8988T (cell line): Measurements from ENCODE around the gene PCDHA12.
"Not testable (repeated sequence)": the region's sequence is repeated elsewhere in the genome, so short reads cannot be mapped to it uniquely, and the experiment has no call there.

Experiments used
- DNase-seq: peaks from one replicate; pipeline ENCODE4 v3.0.0; 2011

PCDHA12 gene

DNA sequence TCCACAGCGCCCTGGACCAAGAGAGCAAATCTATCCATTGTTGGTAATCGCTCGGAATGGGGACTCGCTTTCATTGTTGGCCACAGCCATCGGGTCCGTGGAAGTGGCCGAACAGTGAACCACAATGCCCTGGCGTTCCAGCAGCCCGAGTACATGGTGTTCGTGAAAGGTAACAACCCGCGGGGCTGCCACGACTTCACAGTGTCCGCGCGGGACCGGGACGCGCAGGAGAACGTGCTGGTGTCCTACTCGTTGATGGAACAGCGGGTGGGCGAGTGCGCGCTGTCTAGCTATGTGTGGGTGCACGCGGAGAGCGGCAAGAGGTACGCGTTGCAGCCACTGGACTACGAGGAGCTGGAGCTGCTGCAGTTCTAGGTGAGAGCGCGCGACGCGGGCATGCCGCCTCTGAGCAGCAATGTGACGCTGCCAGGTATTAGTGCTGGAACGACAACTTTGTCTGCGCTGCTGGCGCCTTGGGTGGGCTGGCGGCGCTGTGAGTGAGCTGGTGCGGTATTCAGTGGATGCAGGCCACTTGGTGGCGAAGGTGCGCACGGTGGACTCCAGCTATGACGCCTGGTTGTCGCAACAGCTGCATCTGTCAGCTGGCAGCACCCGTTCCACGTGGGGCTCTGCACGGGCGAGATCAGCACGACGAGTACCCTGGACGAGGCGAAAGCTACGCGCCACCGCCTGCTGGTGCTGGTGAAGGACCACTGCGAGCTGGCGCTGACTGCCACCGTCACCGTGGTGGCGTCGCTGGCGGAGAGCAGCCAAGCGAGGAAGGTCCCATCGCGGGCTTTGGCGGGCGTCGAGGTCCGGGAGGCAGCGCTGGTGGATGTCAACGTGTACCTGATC, 12.4 kb upstream of the PCDHA12 start:
- no peak for DNase-seq

DNA sequence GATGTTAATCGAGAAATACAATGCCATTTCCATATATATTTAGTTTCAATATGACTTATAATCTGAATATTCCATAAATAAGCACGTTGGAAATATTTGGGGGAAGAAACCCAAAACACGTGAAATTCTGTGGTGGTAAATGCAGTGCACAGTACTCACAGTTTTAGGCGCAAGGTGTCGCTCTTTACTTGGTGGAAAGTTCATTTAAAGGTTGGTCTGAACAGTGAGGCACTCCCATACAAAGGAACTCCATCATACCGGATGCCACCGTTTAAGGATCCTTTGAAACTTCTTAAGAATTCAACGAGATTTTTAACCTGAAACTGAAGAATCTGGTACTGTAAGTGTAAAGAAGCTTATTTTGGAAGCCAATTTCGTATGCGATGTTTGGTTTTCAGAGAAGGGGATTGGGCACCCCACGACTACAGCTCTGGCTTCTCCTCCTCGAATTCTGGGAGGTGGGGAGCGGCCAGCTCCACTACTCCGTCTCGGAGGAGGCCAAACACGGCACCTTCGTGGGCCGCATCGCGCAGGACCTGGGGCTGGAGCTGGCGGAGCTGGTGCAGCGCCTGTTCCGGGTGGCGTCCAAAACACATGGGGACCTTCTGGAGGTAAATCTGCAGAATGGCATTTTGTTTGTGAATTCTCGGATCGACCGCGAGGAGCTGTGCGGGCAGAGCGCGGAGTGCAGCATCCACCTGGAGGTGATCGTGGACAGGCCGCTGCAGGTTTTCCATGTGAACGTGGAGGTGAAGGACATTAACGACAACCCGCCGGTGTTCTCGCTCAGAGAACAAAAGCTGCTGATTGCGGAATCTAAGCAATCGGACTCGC, 6.2 kb upstream of the PCDHA12 start, which contains the start of gene PCDHA11:
Gene PCDHA11, plus strand, starts transcription at position 237 of the 834 bp plus-strand sequence. Its CDS starts 147 bp downstream, at position 384.
- no peak for DNase-seq

DNA sequence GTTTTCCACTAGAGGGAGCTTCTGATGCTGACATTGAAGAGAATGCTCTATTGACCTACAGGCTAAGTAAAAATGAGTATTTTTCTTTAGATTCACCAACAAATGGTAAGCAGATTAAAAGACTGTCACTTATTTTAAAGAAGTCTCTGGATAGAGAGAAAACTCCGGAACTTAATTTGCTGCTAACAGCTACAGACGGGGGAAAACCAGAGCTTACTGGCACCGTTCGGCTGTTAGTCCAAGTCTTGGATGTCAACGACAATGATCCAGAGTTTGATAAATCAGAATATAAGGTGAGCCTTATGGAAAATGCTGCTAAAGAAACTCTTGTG, 5.6 kb upstream of the PCDHA12 start:
- DNase-seq: no peak

DNA sequence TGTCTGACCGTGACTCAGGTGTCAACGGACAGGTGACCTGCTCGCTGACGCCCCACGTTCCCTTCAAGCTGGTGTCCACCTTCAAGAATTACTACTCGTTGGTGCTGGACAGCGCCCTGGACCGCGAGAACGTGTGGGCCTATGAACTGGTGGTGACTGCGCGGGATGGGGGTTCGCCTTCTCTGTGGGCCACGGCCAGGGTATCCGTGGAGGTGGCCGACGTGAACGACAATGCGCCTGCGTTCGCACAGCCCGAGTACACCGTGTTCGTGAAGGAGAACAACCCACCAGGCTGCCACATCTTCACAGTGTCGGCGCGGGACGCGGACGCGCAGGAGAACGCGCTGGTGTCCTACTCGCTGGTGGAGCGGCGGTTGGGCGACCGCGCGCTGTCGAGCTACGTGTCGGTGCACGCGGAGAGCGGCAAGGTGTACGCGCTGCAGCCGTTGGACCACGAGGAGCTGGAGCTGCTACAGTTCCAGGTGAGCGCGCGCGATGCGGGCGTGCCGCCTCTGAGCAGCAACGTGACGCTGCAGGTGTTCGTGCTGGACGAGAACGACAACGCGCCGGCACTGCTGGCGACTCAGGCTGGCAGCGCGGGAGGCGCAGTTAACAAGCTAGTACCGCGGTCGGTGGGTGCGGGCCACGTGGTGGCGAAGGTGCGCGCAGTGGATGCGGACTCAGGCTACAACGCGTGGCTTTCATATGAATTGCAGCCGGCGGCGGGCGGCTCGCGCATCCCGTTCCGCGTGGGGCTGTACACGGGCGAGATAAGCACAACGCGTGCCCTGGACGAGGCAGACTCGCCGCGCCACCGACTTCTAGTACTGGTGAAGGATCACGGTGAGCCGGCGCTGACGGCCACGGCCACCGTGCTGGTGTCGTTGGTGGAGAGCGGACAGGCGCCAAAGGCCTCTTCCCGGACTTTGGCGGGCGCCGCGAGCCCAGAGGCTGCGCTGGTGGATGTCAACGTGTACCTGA, 4.6 kb upstream of the PCDHA12 start:
- no peak for DNase-seq

DNA sequence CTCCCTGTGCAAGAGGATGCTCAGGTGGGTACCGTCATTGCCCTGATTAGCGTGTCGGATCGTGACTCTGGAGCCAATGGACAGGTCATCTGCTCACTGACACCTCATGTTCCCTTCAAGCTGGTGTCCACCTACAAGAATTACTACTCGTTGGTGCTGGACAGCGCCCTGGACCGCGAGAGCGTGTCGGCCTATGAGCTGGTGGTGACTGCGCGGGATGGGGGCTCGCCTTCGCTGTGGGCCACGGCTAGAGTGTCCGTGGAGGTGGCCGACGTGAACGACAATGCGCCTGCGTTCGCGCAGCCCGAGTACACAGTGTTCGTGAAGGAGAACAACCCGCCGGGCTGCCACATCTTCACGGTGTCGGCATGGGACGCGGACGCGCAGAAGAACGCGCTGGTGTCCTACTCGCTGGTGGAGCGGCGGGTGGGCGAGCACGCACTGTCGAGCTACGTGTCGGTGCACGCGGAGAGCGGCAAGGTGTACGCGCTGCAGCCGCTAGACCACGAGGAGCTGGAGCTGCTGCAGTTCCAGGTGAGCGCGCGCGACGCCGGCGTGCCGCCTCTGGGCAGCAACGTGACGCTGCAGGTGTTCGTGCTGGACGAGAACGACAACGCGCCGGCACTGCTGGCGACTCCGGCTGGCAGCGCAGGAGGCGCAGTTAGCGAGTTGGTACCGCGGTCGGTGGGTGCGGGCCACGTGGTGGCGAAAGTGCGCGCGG, 1.6 kb downstream of the PCDHA12 start:
- DNase-seq: not testable (repeated sequence)

DNA sequence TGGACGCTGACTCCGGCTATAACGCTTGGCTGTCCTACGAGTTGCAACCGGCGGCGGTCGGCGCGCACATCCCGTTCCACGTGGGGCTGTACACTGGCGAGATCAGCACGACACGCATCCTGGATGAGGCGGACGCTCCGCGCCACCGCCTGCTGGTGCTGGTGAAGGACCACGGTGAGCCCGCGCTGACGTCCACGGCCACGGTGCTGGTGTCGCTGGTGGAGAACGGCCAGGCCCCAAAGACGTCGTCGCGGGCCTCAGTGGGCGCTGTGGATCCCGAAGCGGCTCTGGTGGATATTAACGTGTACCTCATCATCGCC, 2.1 kb downstream of the PCDHA12 start:
- no peak for DNase-seq

DNA sequence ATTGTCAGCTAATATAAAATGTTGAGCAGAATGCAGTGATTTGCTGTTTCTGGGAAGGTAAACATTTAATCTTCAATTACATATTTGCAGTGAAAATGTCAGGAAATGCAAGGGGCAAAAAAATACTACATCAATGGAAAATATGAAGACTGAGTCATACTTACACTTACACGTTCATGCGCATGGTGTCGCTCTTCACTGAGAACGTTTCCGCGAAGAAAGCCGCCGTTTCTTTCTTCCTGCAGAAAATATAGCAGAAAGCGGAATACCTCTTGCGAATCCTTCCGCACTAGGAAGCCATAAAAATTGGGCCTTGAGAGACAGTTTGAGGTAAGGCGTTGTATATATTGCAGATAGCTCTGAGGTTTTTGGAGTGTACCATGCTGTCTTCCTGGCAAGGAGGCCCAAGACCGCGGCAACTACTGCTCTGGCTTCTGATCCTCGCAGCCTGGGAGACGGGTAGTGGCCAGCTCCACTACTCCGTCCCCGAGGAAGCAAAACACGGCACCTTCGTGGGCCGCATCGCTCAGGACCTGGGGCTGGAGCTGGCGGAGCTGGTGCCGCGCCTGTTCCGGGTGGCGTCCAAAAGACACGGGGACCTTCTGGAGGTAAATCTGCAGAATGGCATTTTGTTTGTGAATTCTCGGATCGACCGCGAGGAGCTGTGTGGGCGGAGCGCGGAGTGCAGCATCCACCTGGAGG, 6.9 kb downstream of the PCDHA12 start, which contains the start of gene PCDHA13:
Gene PCDHA13, plus strand, starts transcription at position 236 of the 702 bp plus-strand sequence. Its CDS starts 145 bp downstream, at position 381.
- DNase-seq: no peak

DNA sequence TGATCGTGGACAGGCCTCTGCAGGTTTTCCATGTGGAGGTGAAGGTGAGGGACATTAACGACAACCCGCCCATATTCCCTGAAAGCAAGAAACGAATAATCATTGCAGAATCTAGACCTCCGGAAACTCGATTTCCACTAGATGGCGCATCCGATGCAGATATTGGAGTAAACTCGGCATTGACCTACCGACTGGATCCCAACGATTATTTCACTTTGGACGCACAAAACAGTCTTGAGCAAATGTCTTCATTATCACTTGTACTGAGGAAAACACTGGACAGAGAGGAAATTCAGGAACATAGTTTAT, 7.4 kb downstream of the PCDHA12 start:
- peak; percentile 80 for DNase-seq

DNA sequence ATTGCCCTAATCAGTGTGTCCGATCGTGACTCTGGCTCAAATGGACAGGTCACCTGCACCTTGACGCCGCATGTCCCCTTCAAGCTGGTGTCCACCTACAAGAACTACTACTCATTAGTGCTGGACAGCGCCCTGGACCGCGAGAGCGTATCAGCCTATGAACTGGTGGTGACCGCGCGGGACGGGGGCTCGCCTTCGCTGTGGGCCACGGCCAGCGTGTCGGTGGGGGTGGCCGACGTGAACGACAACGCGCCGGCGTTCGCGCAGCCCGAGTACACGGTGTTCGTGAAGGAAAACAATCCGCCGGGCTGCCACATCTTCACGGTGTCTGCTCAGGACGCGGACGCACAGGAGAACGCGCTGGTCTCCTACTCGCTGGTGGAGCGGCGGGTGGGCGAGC, 8.3 kb downstream of the PCDHA12 start:
- DNase-seq: no peak

DNA sequence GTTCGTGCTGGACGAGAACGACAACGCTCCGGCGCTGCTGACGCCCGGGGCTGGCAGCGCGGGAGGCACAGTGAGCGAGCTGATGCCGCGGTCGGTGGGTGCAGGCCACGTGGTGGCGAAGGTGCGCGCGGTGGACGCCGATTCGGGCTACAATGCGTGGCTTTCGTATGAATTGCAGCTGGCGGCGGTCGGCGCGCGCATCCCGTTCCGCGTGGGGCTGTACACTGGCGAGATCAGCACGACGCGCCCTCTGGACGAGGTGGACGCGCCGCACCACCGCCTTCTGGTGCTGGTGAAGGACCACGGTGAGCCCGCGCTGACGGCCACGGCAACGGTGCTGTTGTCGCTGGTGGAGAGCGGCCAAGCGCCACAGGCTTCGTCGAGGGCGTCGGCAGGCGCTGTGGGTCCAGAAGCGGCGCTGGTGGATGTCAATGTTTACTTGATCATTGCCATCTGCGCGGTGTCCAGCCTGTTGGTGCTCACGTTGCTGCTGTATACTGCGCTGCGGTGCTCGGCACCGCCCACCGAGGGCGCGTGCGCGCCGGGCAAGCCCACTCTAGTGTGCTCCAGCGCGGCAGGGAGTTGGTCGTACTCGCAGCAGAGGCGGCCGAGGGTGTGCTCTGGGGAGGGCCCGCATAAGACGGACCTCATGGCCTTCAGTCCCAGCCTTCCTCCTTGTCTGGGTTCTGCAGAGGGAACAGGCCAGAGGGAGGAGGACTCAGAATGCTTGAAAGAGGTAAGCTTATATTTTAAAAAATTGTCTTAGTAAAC, 9.0 kb downstream of the PCDHA12 start:
- no peak for DNase-seq

DNA sequence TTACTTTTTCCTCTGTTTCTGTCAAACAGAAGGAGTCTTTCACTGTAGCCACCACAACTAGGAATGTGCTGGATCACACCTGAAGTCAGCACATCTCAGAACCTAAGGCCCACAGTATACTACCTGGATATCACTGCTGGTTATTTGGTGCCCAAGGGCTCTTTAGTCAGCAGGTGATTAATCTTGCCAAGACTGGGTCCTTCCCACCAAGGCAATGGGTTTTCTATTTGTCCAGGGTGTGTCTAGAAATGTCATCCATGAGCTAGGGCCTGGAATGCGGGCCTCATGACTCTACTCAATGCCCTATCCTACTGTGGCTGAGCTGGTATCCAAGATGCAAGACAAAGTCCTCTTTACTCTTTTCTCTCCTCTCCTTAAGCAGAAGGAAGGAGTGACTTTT, 41.2 kb downstream of the PCDHA12 start:
- DNase-seq: no peak

DNA sequence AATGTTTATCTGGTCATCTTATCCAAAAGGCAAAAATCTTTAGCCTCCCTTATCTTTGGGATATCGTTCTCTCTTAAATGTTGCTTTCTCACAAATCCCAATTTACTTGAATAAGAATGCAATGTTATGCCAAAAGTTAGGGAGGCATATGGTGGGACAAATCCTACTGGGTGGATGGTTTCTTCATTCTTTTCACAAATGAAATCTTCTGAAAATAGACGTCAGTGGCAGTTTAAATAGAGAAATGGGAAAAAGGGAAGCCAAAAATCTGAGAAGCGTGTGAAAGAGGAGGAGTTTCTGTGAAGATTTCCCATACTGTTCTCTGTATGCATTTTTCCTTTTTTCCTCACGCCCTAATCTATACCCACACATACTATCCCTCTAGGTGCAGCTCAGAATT, 48.5 kb downstream of the PCDHA12 start:
- DNase-seq: no peak

DNA sequence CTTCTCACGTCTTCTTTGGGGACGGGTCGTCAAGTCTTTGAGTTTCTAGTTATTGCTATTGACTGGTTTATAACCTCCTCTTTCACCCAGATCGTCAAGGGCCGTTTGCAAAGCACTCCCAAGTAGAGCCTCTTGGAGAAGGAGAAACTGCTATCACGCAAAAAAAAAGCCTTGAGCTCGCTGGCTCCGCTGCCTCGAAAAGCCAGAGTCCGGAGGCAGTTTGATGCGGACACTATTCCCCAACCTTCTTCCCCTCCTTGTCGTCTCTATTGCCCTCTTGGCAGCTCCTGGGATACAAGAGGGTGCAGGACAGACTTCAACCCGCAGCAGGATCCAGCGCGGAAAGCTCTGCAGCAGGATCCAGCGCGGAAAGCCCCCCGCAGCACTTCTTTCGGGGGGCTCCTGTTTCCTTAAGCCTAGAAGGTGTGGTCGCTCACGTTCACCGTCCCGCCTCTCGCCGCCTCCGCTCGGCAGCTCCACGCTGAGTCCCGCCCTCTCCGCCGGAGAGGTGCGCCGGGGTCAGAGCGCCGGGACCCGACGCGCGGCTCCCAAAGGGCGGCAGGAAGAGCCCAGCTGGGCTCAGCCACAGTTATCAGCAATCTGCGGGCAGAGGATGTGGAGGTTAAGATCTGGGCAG, 50.8 kb downstream of the PCDHA12 start, which contains the start of gene PCDHAC1:
Gene PCDHAC1, plus strand, starts transcription at position 494 of the 637 bp plus-strand sequence. CDS start 594 bp downstream, outside the sequence.
- DNase-seq: no peak

DNA sequence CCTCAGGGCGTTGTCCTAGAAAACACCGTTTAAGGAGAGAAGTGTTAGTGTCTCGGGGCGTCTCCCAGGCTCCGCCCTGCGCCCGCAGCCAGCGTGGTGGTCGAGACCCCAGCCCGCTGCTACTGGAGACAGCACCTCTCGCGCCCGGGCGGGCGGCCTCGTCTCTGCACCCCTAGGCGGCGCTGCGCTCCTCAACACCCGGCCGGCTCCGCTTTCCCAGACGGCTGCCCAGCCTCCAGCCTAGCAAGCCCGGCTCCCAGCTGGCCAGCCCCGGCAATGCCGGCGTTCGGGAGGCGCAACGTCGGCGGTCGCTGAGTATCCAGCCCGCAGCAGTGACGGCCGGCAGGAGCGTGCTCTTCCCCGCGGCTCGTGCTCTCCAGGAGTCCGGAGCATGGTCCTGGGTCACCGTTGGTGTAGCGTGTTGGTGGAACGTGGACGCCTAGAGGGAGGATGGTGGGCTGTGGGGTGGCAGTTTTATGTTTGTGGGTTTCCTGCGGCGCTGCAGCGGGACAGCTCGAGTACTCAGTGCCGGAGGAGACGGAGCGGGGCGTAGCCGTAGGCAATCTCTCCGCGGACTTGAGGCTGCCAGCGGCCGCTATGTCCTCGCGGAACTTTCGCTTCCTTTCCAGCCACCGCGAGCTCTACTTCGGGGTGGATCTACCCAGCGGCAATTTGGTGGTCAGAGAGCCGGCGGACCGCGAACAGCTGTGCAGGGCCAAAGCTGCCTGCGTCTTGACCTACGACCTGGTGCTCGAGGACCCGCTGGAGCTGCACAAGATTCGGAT, 51.5 kb downstream of the PCDHA12 start:
- peak; percentile 42 for DNase-seq

DNA sequence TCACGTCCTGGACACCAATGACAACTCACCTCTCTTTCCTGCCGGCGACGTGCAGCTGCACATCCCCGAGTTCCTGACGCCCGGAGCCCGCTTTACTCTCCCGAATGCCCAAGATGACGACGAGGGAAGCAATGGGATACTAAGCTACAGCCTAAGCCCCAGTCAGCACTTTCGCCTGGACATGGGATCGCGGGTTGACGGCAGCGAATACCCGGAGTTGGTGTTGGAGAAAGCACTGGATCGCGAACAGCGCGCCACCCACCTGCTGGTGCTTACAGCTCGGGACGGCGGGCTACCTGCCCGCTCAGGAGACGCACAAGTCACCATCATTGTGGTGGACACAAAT, 52.1 kb downstream of the PCDHA12 start:
- DNase-seq: no peak
